ENCODE data around the gene RABIF.
A peak's percentile ranks its signal among the peaks of the same experiment; 100 is the strongest.
"Not testable (repeated sequence)": the region's sequence is repeated elsewhere in the genome, so short reads cannot be mapped to it uniquely, and the experiment has no call there.

Gene RABIF

DNA sequence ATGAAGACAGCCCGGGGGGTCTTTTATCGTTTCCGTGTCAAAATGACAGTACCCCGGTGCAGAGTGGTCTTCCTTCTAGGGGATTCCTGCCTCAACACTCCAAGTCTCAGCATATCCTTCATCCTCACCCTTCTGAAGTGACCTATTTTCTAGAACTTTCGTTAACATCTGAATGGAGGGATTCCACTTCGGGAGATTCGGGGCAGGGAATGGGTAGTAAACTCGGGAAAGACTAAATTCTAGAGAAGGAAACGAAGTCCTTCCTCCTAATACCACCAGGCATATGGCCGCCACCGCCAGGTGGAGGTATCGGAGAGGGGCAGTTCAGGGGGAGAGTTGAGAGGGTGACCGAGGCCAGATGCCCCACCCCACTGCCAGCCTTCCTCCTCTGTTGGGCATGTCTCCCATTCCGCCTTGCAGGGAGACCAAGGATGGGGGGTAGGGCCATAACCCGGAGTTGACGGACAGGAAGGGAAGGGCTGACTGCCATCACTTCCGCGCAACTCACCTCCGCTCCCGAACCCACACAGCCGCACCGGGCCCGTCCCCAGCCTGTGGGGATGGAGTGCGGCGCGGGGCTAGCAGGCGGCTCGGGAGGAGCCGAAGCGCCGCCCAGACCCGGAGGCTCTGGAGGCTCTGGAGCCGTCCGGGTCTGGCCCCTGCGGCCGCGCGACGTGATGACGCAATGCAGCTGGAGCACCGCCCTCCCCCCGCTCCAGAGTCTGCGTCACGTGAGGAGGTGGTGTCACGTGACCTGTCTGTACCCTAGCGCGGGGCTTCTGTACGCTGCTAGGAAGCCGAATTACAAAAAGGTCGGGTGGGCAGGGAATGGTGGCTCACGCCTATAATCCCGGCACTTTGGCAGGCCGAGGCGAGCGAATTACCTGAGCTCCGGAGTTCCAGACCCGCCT, 37.9 kb upstream of the RABIF start, which contains the start of gene KLHL12:
Gene KLHL12 (minus strand): TSS at position 654 of the 911 bp plus-strand sequence. CDS start 2,072 bp downstream, outside the sequence.
- TF ChIP-seq MAX (IDR thresholded peaks at IDR 0.05; ENCODE audit: low read depth, low read length) (peak; percentile 98), POLR2A (IDR thresholded peaks at IDR 0.05; ENCODE audit: extremely low read depth, insufficient read length) (peak; percentile 91), MYC (IDR thresholded peaks at IDR 0.05; ENCODE audit: low read depth, low read length) (peak; percentile 73)
- TF ChIP-seq, protein P1, sequence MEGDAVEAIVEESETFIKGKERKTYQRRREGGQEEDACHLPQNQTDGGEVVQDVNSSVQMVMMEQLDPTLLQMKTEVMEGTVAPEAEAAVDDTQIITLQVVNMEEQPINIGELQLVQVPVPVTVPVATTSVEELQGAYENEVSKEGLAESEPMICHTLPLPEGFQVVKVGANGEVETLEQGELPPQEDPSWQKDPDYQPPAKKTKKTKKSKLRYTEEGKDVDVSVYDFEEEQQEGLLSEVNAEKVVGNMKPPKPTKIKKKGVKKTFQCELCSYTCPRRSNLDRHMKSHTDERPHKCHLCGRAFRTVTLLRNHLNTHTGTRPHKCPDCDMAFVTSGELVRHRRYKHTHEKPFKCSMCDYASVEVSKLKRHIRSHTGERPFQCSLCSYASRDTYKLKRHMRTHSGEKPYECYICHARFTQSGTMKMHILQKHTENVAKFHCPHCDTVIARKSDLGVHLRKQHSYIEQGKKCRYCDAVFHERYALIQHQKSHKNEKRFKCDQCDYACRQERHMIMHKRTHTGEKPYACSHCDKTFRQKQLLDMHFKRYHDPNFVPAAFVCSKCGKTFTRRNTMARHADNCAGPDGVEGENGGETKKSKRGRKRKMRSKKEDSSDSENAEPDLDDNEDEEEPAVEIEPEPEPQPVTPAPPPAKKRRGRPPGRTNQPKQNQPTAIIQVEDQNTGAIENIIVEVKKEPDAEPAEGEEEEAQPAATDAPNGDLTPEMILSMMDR (IDR thresholded peaks at IDR 0.05; ENCODE audit: low read depth, low read length) = peak; percentile 45
- H3K4me3 ChIP-seq (ENCODE audit: low read depth, low read length) = peak within 1 kb of the TSS; percentile 94
- DNase-seq (ENCODE audit: low read depth) = peak; percentile 98

DNA sequence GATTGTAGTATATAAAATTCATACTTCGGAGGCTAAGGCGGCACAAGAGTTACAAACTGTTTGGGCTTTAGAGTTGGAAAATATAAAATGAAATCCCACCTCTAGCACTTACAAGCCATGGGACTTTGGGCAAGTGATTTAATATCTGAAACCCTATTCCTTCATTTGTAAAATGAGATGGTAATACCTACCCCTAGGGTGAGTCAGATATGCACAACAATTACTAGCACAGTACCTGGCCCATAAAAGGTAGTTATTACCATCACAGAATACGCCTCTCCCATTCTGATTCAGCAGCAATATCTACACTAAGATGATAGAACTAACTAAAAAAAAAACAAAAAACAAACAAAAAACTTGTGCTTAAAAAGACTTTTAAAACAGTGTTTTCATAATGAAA, 34.6 kb upstream of the RABIF start:
- H3K4me3 ChIP-seq (ENCODE audit: low read depth, low read length) = no peak overlapping the region
- TF ChIP-seq POLR2A (IDR thresholded peaks at IDR 0.05; ENCODE audit: extremely low read depth, insufficient read length) (no peak), MAX (IDR thresholded peaks at IDR 0.05; ENCODE audit: low read depth, low read length) (no peak), MYC (IDR thresholded peaks at IDR 0.05; ENCODE audit: low read depth, low read length) (no peak)
- TF ChIP-seq, protein P1 (IDR thresholded peaks at IDR 0.05; ENCODE audit: low read depth, low read length) = no peak
- no peak for DNase-seq (ENCODE audit: low read depth)

- TF ChIP-seq MYC (IDR thresholded peaks at IDR 0.05; ENCODE audit: low read depth, low read length) (no peak), POLR2A (IDR thresholded peaks at IDR 0.05; ENCODE audit: extremely low read depth, insufficient read length) (no peak), MAX (IDR thresholded peaks at IDR 0.05; ENCODE audit: low read depth, low read length) (no peak)
- TF ChIP-seq, protein P1 (IDR thresholded peaks at IDR 0.05; ENCODE audit: low read depth, low read length) = no peak
- no peak overlapping the region for H3K4me3 ChIP-seq (ENCODE audit: low read depth, low read length)
- no peak for DNase-seq (ENCODE audit: low read depth)
Observed at GRCh38 chr1:202919615-202920014, 30.7 kb upstream of the RABIF start.

GRCh38 chr1:202915146-202915545, 26.2 kb upstream of the RABIF start:
- no peak overlapping the region for H3K4me3 ChIP-seq (ENCODE audit: low read depth, low read length)
- TF ChIP-seq, protein P1 (IDR thresholded peaks at IDR 0.05; ENCODE audit: low read depth, low read length) = no peak
- TF ChIP-seq MYC (IDR thresholded peaks at IDR 0.05; ENCODE audit: low read depth, low read length) (no peak), POLR2A (IDR thresholded peaks at IDR 0.05; ENCODE audit: extremely low read depth, insufficient read length) (no peak), MAX (IDR thresholded peaks at IDR 0.05; ENCODE audit: low read depth, low read length) (no peak)
- no peak for DNase-seq (ENCODE audit: low read depth)

GRCh38 chr1:202912476-202912875, 23.5 kb upstream of the RABIF start:
- not testable (repeated sequence) for H3K4me3 ChIP-seq (ENCODE audit: low read depth, low read length); DNase-seq (ENCODE audit: low read depth)

DNA sequence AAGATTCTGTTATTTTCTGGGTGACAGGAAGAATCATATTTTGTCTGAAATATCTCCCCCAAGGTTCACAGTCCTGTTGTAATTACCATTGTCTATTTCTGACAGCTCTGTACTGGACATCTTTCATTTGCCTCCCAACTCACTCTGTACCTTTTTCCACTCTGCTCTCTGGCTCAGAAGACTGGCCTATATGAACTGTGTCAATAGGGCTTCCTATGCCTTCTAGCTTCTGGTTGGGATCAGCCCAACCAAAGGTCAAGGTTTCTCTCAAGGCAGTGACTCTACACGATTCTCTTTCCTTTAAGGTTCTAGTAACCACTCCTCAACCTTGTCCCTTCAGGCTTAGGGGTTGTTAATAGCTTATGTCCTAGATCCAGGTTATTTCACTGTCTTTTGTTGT, 20.5 kb upstream of the RABIF start:
- no peak for DNase-seq (ENCODE audit: low read depth)
- no peak for TF ChIP-seq MAX (IDR thresholded peaks at IDR 0.05; ENCODE audit: low read depth, low read length)
- TF ChIP-seq, protein P1 (IDR thresholded peaks at IDR 0.05; ENCODE audit: low read depth, low read length) = no peak
- TF ChIP-seq MYC (IDR thresholded peaks at IDR 0.05; ENCODE audit: low read depth, low read length) = no peak
- TF ChIP-seq POLR2A (IDR thresholded peaks at IDR 0.05; ENCODE audit: extremely low read depth, insufficient read length) = no peak
- no peak overlapping the region for H3K4me3 ChIP-seq (ENCODE audit: low read depth, low read length)

All from NB4 (cell line).